Measurements from ENCODE around the gene CCP110.

DNA sequence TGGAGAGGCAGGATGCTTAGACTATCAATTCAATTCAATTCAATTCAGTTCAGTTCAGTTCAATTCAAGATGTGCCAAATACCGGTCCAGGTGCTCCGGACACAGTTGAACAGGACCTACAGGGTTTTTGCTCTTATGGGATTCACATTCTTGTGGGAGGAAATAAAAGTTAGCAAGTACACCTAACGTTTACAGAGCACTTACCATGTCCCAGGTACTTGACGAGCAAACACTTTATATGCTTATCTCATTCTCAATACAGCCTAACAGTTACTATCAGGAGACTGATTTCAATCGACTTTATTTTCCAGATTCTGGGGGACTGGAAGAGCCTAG lies 1.4 kb upstream of the CCP110 start:
- TF ChIP-seq, protein P1, sequence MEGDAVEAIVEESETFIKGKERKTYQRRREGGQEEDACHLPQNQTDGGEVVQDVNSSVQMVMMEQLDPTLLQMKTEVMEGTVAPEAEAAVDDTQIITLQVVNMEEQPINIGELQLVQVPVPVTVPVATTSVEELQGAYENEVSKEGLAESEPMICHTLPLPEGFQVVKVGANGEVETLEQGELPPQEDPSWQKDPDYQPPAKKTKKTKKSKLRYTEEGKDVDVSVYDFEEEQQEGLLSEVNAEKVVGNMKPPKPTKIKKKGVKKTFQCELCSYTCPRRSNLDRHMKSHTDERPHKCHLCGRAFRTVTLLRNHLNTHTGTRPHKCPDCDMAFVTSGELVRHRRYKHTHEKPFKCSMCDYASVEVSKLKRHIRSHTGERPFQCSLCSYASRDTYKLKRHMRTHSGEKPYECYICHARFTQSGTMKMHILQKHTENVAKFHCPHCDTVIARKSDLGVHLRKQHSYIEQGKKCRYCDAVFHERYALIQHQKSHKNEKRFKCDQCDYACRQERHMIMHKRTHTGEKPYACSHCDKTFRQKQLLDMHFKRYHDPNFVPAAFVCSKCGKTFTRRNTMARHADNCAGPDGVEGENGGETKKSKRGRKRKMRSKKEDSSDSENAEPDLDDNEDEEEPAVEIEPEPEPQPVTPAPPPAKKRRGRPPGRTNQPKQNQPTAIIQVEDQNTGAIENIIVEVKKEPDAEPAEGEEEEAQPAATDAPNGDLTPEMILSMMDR (conservative IDR thresholded peaks at IDR 0.05; ENCODE audit: low read length), result no peak
- no peak for TF ChIP-seq EZH2phosphoT487 (IDR thresholded peaks at IDR 0.05; ENCODE audit: borderline replicate concordance, low read depth, low read length)

Data from OCI-LY7 (cell line).